Stimulated activated CD4-positive, alpha-beta T cell treated with anti-CD3 and anti-CD28 coated beads, Interleukin-15, amount 100 ng/mL, for 48 hours (primary cell): ENCODE data around the gene IQGAP2.
"Not testable (repeated sequence)": the region's sequence is repeated elsewhere in the genome, so short reads cannot be mapped to it uniquely, and the experiment has no call there.

Experiments
- DNase-seq, 2 donors: peaks; one replicate each; pipeline ENCODE4 v3.0.0-alpha.2; 2020; ENCODE audit warnings: low read depth in 2 of 2

The IQGAP2 gene

GRCh38 chr5:76542887-76543690 is 140.0 kb downstream of the IQGAP2 start:
- DNase-seq: peak; percentile 50 to 58

- DNase-seq: peak; percentile 36 to 43
Measured at GRCh38 chr5:76544268-76544926, 141.3 kb downstream of the IQGAP2 start.

DNA sequence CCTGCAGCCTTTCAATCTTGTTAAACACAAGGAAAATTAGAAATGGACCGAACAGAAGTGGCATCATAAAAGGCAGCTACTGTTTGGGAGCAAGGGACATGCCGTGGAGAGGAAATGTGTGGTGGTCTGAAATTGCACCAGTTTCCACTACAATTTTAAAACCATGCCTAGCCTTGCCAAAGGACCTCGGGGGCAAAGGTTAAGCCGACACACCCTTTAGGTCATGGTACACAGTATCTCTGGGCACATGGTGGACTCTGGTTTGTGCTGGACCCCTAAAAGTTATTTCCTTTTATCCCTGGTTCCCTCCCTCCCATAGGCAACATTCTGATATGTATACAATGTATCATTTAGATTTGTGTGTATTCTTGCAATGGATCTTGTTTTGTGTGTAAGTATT is 142.1 kb downstream of the IQGAP2 start:
- no peak for DNase-seq

DNA sequence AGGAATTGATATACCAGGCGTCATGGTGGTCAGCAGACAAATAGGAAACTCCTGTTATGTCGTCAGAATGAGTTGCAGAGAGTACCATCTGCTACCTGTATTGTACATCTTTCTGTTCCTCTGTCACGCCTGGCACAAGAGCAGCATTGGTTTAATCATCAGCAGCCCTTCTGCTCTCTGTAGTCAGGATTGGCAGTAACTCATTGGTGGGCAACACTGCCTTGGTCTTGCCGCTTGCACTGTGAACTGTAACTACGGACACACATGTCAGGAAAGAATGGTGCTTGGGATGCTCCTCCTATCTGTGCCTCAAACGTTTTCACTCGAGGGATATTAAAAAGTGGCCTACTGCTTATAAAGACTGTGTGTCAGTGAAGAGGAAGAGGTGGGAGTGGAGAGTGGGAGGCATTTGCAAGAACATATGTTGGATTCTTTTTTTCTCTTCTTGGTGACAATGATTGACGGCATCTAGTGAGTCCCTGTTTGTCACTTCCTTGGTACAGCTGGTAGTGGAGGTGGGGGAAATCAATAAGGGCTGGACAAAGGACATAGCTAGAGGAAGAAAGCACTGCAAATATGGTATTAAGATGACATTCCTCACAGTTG is 143.5 kb downstream of the IQGAP2 start:
- peak in 1 of 2 donors; percentile 14 for DNase-seq

DNA sequence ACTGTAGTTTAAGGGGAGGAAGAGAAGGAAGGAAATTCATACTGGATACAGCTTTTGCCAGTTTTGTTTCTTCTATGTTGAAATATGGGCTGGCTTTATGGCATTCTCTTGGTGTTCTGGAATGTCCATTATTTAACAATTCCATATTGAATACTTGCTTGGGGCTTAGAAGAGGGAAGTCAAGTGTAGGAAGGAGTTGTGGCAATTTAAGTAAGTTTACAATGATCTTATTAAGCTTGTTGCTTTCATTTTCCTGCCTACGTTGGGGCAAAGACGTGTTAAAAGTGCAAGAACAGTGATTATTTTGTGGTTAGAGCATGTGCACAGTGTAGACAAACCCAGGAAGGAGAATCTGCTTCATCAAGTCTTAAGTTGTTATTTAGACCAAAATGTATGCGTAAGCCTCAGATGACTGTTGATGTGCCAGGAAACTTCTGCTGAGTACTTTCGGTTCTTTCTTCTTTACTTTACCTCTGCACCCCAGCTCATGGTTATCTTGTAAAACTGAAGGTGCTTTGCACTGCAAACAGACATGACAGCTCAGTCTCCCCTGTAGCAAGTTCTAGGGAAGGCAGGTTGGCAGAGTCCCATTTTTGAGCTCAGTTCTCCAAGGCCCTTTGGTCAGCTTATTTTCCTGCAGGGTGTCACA is 144.3 kb downstream of the IQGAP2 start:
- DNase-seq: peak; percentile 21 to 27

- DNase-seq: no peak
Measured at GRCh38 chr5:76547891-76548524, 144.9 kb downstream of the IQGAP2 start.

- no peak for DNase-seq
Measured at GRCh38 chr5:76548525-76549229, 145.6 kb downstream of the IQGAP2 start.

- not testable (repeated sequence) for DNase-seq
Measured at GRCh38 chr5:76550881-76551280, 147.8 kb downstream of the IQGAP2 start.

DNA sequence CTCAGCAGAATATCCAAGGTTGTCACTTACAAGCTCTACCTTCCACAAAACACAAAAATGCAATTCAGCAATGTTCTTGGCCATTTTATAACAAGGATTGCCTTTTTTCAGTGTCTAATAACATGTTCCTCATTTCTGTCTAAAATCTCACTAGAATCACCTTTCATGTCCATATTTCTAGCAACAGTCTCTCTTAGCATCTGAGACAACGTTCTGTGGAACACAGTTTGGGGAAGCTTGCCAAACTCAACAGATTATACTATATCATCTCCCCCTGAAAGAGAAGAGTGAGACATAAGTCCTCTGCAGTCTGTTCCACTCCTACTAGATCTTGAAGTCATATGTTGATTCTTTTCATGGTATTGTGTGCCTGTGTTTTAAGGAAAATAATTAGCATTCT is 149.5 kb downstream of the IQGAP2 start:
- no peak for DNase-seq

GRCh38 chr5:76553251-76553650 is 150.2 kb downstream of the IQGAP2 start:
- no peak for DNase-seq

- no peak for DNase-seq
Measured at GRCh38 chr5:76555114-76555513, 152.0 kb downstream of the IQGAP2 start.

- no peak for DNase-seq
Measured at GRCh38 chr5:76555717-76556116, 152.6 kb downstream of the IQGAP2 start.

DNA sequence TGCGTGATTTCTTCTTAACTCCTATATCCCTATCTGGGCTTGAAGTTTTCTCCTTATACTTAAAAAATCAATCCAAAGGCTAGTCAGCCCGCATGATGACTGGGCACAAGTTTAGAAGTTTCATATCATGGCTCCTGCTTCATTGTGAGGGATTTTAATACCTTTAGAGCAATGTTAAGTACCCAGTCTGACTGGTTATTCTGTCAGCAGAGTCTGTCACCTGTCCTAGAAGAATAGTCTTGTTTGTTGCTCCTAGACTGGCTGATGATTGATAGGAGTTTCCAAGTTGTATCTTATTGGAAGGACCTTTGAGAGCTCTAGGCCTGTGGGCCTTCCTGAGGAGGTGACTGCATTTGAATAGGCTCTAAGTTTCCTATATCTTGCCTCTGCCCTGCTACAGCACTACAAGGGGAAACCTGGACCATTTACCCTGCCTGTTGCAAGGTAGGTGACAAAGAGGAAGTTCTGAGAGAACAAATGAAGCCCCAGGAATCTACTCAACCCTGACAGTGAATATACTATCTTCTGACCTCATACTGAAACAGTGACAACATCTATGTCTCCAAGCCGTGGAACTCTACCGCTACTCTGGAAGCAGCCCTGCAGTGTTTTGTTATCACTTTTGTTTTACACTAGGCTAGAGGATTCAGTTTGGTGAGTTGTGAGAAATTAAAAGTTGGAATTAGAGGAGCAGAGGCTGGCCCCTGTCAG is 153.6 kb downstream of the IQGAP2 start:
- no peak for DNase-seq

DNA sequence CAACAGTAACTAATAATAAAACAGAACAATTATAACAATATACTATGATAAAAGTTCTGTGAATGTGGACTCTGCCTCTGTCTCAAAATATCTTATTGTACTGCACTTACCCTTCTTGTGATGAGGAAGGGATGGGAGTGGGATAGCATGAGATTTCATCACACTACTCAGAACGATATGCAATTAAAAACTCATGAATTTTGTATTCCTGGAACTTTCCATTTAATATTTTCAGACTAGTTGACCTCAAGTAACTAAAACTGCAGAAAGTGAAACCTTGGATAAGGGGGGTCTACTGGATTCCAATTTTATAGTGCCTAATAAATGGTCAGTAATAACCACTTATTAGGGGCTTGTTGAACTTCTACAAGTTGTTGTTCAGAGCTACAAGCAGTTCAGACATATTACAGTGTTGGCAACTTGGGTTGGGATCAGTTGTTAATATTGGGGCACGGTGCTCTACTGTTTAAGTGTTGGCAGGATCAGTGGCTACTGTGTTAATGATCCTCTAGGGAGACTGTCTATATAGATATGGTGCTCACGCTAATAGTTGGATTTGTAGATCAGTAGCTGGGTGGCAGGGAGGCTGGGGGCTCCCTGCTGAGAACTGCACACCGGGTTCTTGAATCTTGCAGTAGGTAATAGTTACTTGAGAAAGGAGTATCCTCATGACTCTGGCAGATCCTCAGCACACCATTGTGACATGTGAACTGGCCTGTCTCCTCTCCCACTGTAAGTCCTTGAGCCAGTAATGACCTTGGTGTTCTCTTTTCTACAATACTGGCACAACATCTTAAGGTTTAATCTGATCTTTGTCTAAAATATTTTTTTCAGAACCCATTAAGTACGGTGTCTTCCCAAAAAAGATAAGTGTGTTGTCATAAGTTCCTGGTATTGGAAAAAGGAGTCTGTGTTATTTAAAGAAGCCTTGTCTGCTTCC is 158.1 kb downstream of the IQGAP2 start:
- no peak for DNase-seq

DNA sequence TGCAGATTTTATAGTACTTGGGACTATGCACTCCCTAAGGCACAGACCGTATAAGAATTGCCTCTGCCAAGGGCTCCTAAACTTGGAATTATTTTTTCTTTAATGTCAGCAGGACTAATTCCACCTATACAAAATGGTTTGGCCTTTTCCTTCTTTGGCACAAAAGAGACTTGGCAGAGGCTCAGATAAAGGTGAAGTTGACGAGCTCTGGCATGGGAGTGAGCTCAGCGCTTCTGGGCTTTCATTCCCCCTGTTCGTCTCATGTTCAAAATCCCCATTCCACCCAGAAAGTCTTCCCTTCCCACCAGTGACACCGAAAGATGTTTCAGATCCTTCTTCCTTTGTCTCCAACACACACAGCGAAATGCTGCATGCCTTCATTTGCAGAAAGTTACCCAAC is 158.9 kb downstream of the IQGAP2 start:
- no peak for DNase-seq

DNA sequence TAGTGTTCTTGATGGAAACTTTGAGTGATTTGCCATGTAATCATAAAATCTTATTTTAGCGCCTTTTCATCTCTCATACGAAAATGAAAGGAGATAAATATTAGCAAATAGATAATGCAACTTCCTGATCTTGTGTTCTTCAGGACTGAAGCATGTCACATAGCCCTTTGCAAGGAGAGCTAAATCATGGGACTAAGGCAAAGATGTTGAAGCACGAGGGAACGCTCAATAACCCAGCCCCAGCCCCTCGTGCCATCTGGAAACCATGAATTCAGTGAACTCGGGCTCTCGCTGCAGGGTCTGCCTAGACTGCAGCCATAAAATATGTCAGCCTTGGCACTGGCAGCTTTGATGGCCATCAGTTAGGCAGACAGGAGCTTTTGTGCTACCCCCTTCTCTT is 161.9 kb downstream of the IQGAP2 start:
- no peak for DNase-seq

- DNase-seq: no peak
Measured at GRCh38 chr5:76570153-76570552, 167.1 kb downstream of the IQGAP2 start.

DNA sequence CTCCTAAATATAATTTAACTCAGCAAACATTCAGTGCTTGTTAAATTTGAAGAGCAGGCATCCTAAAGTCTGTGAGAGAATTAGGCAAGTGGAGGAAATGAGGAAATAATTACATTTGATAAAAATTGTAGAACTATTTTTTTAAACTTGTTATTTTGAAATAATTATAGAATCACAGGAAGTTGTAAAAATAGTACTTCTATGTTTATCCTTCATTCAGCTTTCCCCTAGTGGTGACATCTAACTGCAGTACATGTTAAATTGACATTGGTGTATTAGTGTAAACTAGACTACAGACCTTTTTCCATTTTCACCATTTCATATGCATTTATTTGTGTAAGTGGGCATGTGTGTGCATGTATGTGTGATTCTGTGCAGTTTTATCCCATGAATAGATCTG is 168.5 kb downstream of the IQGAP2 start:
- DNase-seq: no peak

DNA sequence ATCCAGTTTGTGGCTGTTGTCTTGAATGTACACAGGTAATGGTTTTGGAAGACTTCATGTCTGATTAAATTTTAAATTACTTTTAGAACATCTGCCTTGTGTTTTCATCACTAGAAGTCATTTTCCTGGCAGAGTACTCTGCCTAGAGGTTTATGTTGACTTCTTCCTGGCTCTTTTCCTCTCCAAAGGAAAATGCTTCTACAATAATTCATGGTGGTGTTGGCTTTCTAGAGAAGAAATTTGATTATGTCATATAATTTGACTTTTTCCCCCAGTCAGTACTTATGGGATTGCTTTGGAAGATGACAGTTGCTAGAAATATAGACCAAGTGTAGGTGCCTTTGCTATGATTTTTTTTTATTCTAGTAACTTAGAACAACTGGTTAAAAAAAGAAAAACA is 173.4 kb downstream of the IQGAP2 start:
- DNase-seq: no peak

- DNase-seq: no peak
Measured at GRCh38 chr5:76576996-76577395, 173.9 kb downstream of the IQGAP2 start.
